Prostate gland (tissue), 2 donors: ENCODE measurements around the gene USP1.

Experiments used
- CTCF ChIP-seq, 4 experiments: fragments of 200-600 bp in 2 of 4; fragments of 450-650 bp in 2 of 4; sonication (generic) in 2 of 4; IDR thresholded peaks; 1 replicate in 3 of 4; 2 replicates in 1 of 4; pipeline ENCODE4 v1.5.1; 2016 to 2019; ENCODE audit warnings: antibody characterized with exemption in 4 of 4, mild to moderate bottlenecking in 2 of 4, moderate library complexity in 2 of 4
- POLR2A ChIP-seq: fragments of 450-650 bp; IDR thresholded peaks from one replicate; pipeline ENCODE4 v1.6.1; 2016; ENCODE audit warnings: antibody characterized with exemption, mild to moderate bottlenecking
- POLR2AphosphoS5 ChIP-seq: sonication (generic); formaldehyde crosslinking; IDR thresholded peaks from one replicate; pipeline ENCODE4 v1.6.1; 2017; ENCODE audit warnings: antibody characterized with exemption

GRCh38 chr1:62392951-62393350, 43.9 kb upstream of the USP1 start:
- TF ChIP-seq CTCF (IDR thresholded peaks at IDR 0.05): no peak
- no peak for TF ChIP-seq POLR2A
- no peak for TF ChIP-seq POLR2AphosphoS5
